H9 (cell line): ENCODE results near the gene ACAA2. TPM values are rescaled to one million over a fixed set of nuclear protein-coding genes. Genes with fewer than 3 reads are reported as not detected.

Experiments used
- DNase-seq: peaks from one replicate; pipeline ENCODE4 v3.0.0-alpha.2; 2017
- H2AFZ ChIP-seq: one replicate; pipeline ENCODE4 v1.6.1; 2013; ENCODE audit warnings: mild to moderate bottlenecking, low read length, control low read depth, moderate library complexity
- H2AK5ac ChIP-seq: 2 replicates; pipeline ENCODE4 v1.6.1; 2013; ENCODE audit warnings: low read length, control low read depth, mixed read lengths; ENCODE audit not compliant: insufficient read length
- H2BK120ac ChIP-seq: one replicate; pipeline ENCODE4 v1.6.1; 2013; ENCODE audit warnings: low read depth, mild to moderate bottlenecking, low read length, control low read depth, inconsistent platforms; ENCODE audit not compliant: poor library complexity, severe bottlenecking
- H2BK12ac ChIP-seq: 2 replicates; pipeline ENCODE4 v1.6.1; 2013; ENCODE audit warnings: low read length, control low read depth, mixed read lengths, low read depth; ENCODE audit not compliant: insufficient read length
- H2BK15ac ChIP-seq: 2 replicates; pipeline ENCODE4 v1.6.1; 2013; ENCODE audit warnings: low read depth, low read length, control low read depth
- H2BK20ac ChIP-seq: one replicate; pipeline ENCODE4 v1.6.1; 2013; ENCODE audit warnings: low read depth, mild to moderate bottlenecking, low read length, control low read depth, inconsistent platforms; ENCODE audit not compliant: poor library complexity, severe bottlenecking
- H2BK5ac ChIP-seq: 2 replicates; pipeline ENCODE4 v1.6.1; 2013; ENCODE audit warnings: low read length, control low read depth, mixed read lengths; ENCODE audit not compliant: insufficient read length
- H3K14ac ChIP-seq: 2 replicates; pipeline ENCODE4 v1.6.1; 2013; ENCODE audit warnings: low read length, control low read depth; ENCODE audit not compliant: insufficient read depth
- H3K18ac ChIP-seq: 2 replicates; pipeline ENCODE4 v1.6.1; 2013; ENCODE audit warnings: low read depth, mild to moderate bottlenecking, mixed read lengths, low read length, control low read depth; ENCODE audit not compliant: insufficient read length
- H3K23ac ChIP-seq: 2 replicates; pipeline ENCODE4 v1.6.1; 2013; ENCODE audit warnings: low read length, control low read depth, mixed read lengths, low read depth; ENCODE audit not compliant: insufficient read length
- H3K23me2 ChIP-seq: 2 replicates; pipeline ENCODE4 v1.6.1; 2013; ENCODE audit warnings: low read depth, mild to moderate bottlenecking, mixed read lengths, low read length, control low read depth; ENCODE audit not compliant: insufficient read length, poor library complexity, severe bottlenecking
- H3K27ac ChIP-seq: 2 replicates; pipeline ENCODE4 v1.5.1; 2013; ENCODE audit warnings: low read length, control low read depth, mixed read lengths, low read depth; ENCODE audit not compliant: insufficient read length
- H3K27me3 ChIP-seq: 2 replicates; pipeline ENCODE4 v1.6.1; 2013; ENCODE audit warnings: low read length, control low read depth, inconsistent platforms; ENCODE audit not compliant: insufficient read depth
- H3K4ac ChIP-seq: 2 replicates; pipeline ENCODE4 v1.6.1; 2013; ENCODE audit warnings: low read depth, mild to moderate bottlenecking, control low read depth, inconsistent platforms, low read length, moderate library complexity
- H3K4me1 ChIP-seq: 2 replicates; pipeline ENCODE4 v1.6.1; 2013; ENCODE audit warnings: low read length, control low read depth, inconsistent platforms; ENCODE audit not compliant: insufficient read depth
- H3K4me2 ChIP-seq: 2 replicates; pipeline ENCODE4 v1.6.1; 2013; ENCODE audit warnings: low read length, control low read depth, mixed read lengths; ENCODE audit not compliant: insufficient read length, insufficient read depth
- H3K56ac ChIP-seq: 2 replicates; pipeline ENCODE4 v1.6.1; 2013; ENCODE audit warnings: low read depth, mild to moderate bottlenecking, mixed read lengths, low read length, control low read depth; ENCODE audit not compliant: insufficient read length
- H3K79me1 ChIP-seq: 2 replicates; pipeline ENCODE4 v1.6.1; 2013; ENCODE audit warnings: low read depth, mild to moderate bottlenecking, moderate library complexity, low read length, control low read depth, inconsistent platforms; ENCODE audit not compliant: insufficient read depth, poor library complexity, severe bottlenecking
- H3K79me2 ChIP-seq: 2 replicates; pipeline ENCODE4 v1.6.1; 2013; ENCODE audit warnings: low read length, control low read depth, inconsistent platforms; ENCODE audit not compliant: insufficient read depth
- H3K9ac ChIP-seq: 2 replicates; pipeline ENCODE4 v1.6.1; 2013; ENCODE audit warnings: low read length, control low read depth, mixed read lengths; ENCODE audit not compliant: insufficient read length; ENCODE audit errors: extremely low read depth
- H3K9me3 ChIP-seq: one replicate; pipeline ENCODE4 v1.6.1; 2013; ENCODE audit warnings: low read depth, low read length, inconsistent platforms; ENCODE audit not compliant: control insufficient read depth
- H3T11ph ChIP-seq: one replicate; pipeline ENCODE4 v1.6.1; 2013; ENCODE audit warnings: mild to moderate bottlenecking, low read length, control low read depth, inconsistent platforms
- H4K20me1 ChIP-seq: one replicate; pipeline ENCODE4 v1.6.1; 2013; ENCODE audit not compliant: control insufficient read depth, insufficient read length, insufficient read depth
- H4K5ac ChIP-seq: 2 replicates; pipeline ENCODE4 v1.6.1; 2013; ENCODE audit warnings: low read depth, mild to moderate bottlenecking, mixed read lengths, low read length, control low read depth; ENCODE audit not compliant: insufficient read length
- H4K8ac ChIP-seq: replicated peaks from 2 replicates; pipeline ENCODE4 v1.6.1; 2013; ENCODE audit warnings: low read length, control low read depth, mixed read lengths, low read depth; ENCODE audit not compliant: insufficient read length
- H4K91ac ChIP-seq: 2 replicates; pipeline ENCODE4 v1.6.1; 2013; ENCODE audit warnings: low read depth, mild to moderate bottlenecking, moderate library complexity, mixed read lengths, low read length, control low read depth; ENCODE audit not compliant: insufficient read length
- H3K27ac Mint-ChIP-seq, 3 experiments: 2 replicates in 2 of 3; 3 replicates in 1 of 3; pipeline ENCODE4 v1.8.0; 2020 to 2021; ENCODE audit warnings: mixed read lengths in 3 of 3, mild to moderate bottlenecking in 1 of 3, moderate library complexity in 1 of 3
- H3K27me3 Mint-ChIP-seq: 2 replicates; pipeline ENCODE4 v1.8.0; 2021; ENCODE audit warnings: low read depth, mild to moderate bottlenecking, moderate library complexity, mixed read lengths
- H3K36me3 Mint-ChIP-seq, 3 experiments: 2 replicates in 2 of 3; 3 replicates in 1 of 3; pipeline ENCODE4 v1.8.0; 2020 to 2021; ENCODE audit warnings: low read depth in 3 of 3, mixed read lengths in 3 of 3; ENCODE audit not compliant: insufficient read depth in 1 of 3
- H3K4me1 Mint-ChIP-seq, 2 experiments: 2 replicates each; pipeline ENCODE4 v1.8.0; 2020; ENCODE audit warnings: mixed read lengths in 2 of 2
- H3K4me3 Mint-ChIP-seq, 2 experiments: 2 replicates in 1 of 2; 3 replicates in 1 of 2; pipeline ENCODE4 v1.8.0; 2020 to 2021; ENCODE audit warnings: mild to moderate bottlenecking in 2 of 2, mixed read lengths in 2 of 2, moderate library complexity in 1 of 2
- H3K9me3 Mint-ChIP-seq, 2 experiments: 2 replicates in 1 of 2; 3 replicates in 1 of 2; pipeline ENCODE4 v1.8.0; 2020; ENCODE audit warnings: mild to moderate bottlenecking in 2 of 2, mixed read lengths in 2 of 2, moderate library complexity in 1 of 2
- CTCF ChIP-seq: fragments of 200-600 bp; sonication (generic); conservative IDR thresholded peaks from 3 replicates; pipeline ENCODE4 v1.8.0; 2021; ENCODE audit warnings: antibody characterized with exemption, mild to moderate bottlenecking
- WGBS: extraction: QIAGEN DNeasy Blood & Tissue Kit; methylation state at CpG from one replicate; pipeline ENCODE4 v1.1.7; 2013; ENCODE audit warnings: missing lambda C conversion rate, low lambda C conversion rate, mixed read lengths; ENCODE audit not compliant: insufficient read length; ENCODE audit errors: extremely low coverage; 5-methylcytosine and 5-hydroxymethylcytosine counted together
- total RNA-seq: library from RNA; stranded (reverse); gene quantifications from 2 replicates; pipeline ENCODE4 v1.2.1, GENCODE V29; 2021

Gene ACAA2
- total RNA-seq, 1 experiment from 2014 or later = 115 TPM

- H3K4me3 Mint-ChIP-seq = no peak overlapping the region
- H3K27me3 ChIP-seq = no peaks in the 10 kb centered on the region
- no peak overlapping the region for H4K8ac ChIP-seq
- no peak overlapping the region for H3K4ac ChIP-seq
- H2BK5ac ChIP-seq = no peak overlapping the region
- H3K4me1 Mint-ChIP-seq = peaks cover 19 to 22% of the 10 kb centered on the region in 2 experiments
- H3K27ac ChIP-seq = no peak overlapping the region
- no peak overlapping the region for H3K4me2 ChIP-seq
- H3K79me1 ChIP-seq = no peaks in the 10 kb centered on the region
- H2AK5ac ChIP-seq = no peak overlapping the region
- H3T11ph ChIP-seq = no peak overlapping the region
- H2BK120ac ChIP-seq = no peak overlapping the region
- no peak overlapping the region for H2AFZ ChIP-seq
- no peak overlapping the region for H2BK15ac ChIP-seq
- no peaks in the 10 kb centered on the region for H3K79me2 ChIP-seq
- H2BK12ac ChIP-seq = no peak overlapping the region
- DNase-seq = no peak
- no peaks in the 10 kb centered on the region for H3K9me3 ChIP-seq
- no peaks in the 10 kb centered on the region; the same call in 1 of the 2 replicates for H3K27me3 Mint-ChIP-seq
- no peak overlapping the region for H3K23ac ChIP-seq
- H4K5ac ChIP-seq = no peak overlapping the region
- H3K9ac ChIP-seq = no peak overlapping the region
- H2BK20ac ChIP-seq = no peak overlapping the region
- no peak overlapping the region for H3K18ac ChIP-seq
- peaks cover 0 to 6% (median 0%) of the 10 kb centered on the region in 3 experiments; a peak in 4 of 7 replicates for H3K36me3 Mint-ChIP-seq
- H4K91ac ChIP-seq = no peak overlapping the region
- no peak overlapping the region for H3K56ac ChIP-seq
- no peaks in the 10 kb centered on the region for H4K20me1 ChIP-seq
- H3K14ac ChIP-seq = no peak overlapping the region
- peaks cover 3% of the 10 kb centered on the region; the same call in 1 of the 2 replicates for H3K4me1 ChIP-seq
- no peak for TF ChIP-seq CTCF
- H3K27ac Mint-ChIP-seq = no peak overlapping the region
- no peaks in the 10 kb centered on the region for H3K23me2 ChIP-seq
- H3K9me3 Mint-ChIP-seq = no peaks in the 10 kb centered on the region
- WGBS = no CpG with 5 or more reads among the region's 7 CpGs
Measured at GRCh38 chr18:49853011-49853410, 39.7 kb upstream of the ACAA2 start.
